Activated T-helper 17 cell treated with anti-CD3 and anti-CD28 coated beads, Interleukin-2, amount 50 U/mL, for 72 hours (primary cell): ENCODE measurements around the gene CFAP161. TPM values are rescaled to one million over a fixed set of nuclear protein-coding genes. Genes with fewer than 3 reads are reported as not detected.

Source experiments
- ATAC-seq: fragments of 150-1000 bp; cut with Tn5 transposase; replicated peaks from 2 replicates; pipeline ENCODE4 v1.10.0; 2021; ENCODE audit warnings: mild to moderate bottlenecking, moderate library complexity
- H3K27ac Mint-ChIP-seq: one replicate; pipeline ENCODE4 v1.8.0; 2022; ENCODE audit warnings: mixed read lengths
- H3K27me3 Mint-ChIP-seq: one replicate; pipeline ENCODE4 v1.8.0; 2022; ENCODE audit warnings: mixed read lengths
- H3K36me3 Mint-ChIP-seq: one replicate; pipeline ENCODE4 v1.8.0; 2022; ENCODE audit warnings: low read depth, mild to moderate bottlenecking, mixed read lengths
- H3K4me1 Mint-ChIP-seq: one replicate; pipeline ENCODE4 v1.8.0; 2022; ENCODE audit warnings: mixed read lengths
- H3K4me3 Mint-ChIP-seq: one replicate; pipeline ENCODE4 v1.8.0; 2022; ENCODE audit warnings: mild to moderate bottlenecking, mixed read lengths
- H3K9me3 Mint-ChIP-seq: one replicate; pipeline ENCODE4 v1.8.0; 2022; ENCODE audit warnings: mixed read lengths
- total RNA-seq, 2 donors: library from RNA; stranded (reverse); gene quantifications; one replicate each; pipeline ENCODE4 v1.2.3, GENCODE V29; 2022

CFAP161 gene, protein sequence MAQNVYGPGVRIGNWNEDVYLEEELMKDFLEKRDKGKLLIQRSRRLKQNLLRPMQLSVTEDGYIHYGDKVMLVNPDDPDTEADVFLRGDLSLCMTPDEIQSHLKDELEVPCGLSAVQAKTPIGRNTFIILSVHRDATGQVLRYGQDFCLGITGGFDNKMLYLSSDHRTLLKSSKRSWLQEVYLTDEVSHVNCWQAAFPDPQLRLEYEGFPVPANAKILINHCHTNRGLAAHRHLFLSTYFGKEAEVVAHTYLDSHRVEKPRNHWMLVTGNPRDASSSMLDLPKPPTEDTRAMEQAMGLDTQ
- total RNA-seq: under 1 TPM in 1 of 2 donors, not detected in 1; 0.15 TPM

DNA sequence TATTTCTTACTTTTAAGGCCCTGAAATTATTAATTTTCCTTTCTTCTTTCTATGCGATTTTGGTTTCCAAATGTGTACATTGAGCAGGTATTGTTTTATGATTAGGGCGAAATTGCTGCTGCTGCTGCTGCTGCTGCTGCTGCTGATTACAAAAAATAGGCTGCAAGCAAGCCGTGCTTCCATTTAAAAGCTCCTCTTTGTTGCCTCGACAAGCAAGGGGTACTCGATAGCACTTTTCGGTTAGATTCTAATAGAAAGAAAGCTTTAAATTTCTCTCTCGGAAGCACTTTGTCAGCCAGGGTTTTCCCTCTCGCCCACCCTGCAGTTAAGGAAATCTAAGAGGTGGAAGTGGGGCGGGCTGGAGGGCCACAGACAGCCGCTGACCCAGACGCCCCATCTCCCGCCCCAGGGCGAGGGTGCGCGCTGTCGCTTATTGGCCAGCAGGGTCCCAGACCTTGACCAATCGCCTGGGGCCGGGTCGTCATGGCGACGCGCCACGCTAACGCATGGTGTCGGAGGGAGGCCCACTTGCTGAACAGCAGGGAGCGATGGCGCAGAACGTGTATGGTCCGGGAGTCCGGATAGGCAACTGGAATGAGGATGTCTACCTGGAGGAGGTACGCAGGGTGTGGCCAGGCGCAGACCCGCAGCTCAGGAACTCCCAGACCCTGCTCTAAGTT is at the start of gene CFAP161:
TSS of gene CFAP161 (plus strand) at position 489 of the 680 bp plus-strand sequence. CDS start at position 549, 60 bp downstream.
- H3K4me3 Mint-ChIP-seq: peak within 1 kb of the TSS; percentile 32
- peak; percentile 56 for ATAC-seq

DNA sequence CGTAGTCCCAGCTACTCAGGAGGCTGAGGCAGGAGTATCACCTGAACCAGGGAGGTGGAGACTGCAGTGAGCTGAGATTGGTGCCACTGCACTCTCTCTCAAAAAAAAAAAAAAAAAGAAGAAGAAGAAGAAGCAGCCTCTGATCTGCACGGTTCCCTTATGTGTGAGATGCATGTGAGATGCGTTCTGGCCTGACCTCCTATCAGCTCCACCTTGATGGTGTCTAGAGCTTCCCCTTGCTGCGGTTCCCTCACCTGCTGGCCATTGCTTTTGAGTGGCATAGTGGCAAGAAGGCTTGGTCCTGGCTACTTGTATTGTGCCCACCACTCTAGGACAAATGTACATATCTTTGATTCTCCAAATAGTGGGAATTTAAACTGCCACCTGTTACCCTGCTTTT is 49.4 kb upstream of the CFAP161 start:
- Mint-ChIP-seq H3K4me1 (peaks cover 6% of the 10 kb centered on the region), H3K27me3 (peaks cover 5% of the 10 kb centered on the region), H3K4me3 (no peak overlapping the region), H3K27ac (no peak overlapping the region), H3K9me3 (no peaks in the 10 kb centered on the region), H3K36me3 (no peaks in the 10 kb centered on the region)
- no peak for ATAC-seq

More for the DNA sequence above, at the start of gene CFAP161:
- H3K27ac Mint-ChIP-seq: no peak within 1 kb of the TSS
- no peaks in the 10 kb centered on the region for H3K9me3 Mint-ChIP-seq
- H3K36me3 Mint-ChIP-seq: no peaks in the 10 kb centered on the region
- peaks cover 61% of the 10 kb centered on the region for H3K27me3 Mint-ChIP-seq
- no peaks in the 10 kb centered on the region for H3K4me1 Mint-ChIP-seq

DNA sequence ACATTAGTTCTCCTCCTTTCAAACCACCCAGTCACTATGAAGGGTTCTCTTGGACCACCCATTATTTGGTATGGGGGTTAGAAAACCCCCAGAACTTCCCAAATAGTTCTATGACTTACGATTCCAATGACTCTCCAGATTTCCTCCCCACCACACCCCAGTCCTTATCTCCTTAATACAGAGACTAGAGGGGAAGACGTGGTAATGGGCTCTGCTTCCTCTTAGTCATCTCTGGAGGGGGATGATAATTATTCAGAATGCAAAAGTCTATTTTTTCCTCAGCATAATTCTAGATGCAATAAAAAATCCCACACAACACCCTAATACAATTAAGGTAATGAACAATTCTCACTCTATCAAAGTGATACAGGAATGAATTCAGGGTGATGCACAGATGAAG is 48.9 kb upstream of the CFAP161 start:
- H3K36me3 Mint-ChIP-seq: no peaks in the 10 kb centered on the region
- no peak overlapping the region for H3K4me3 Mint-ChIP-seq
- peak; percentile 34 for ATAC-seq
- H3K27ac Mint-ChIP-seq: no peak overlapping the region
- H3K27me3 Mint-ChIP-seq: peaks cover 9% of the 10 kb centered on the region
- H3K4me1 Mint-ChIP-seq: peaks cover 6% of the 10 kb centered on the region
- H3K9me3 Mint-ChIP-seq: no peaks in the 10 kb centered on the region

DNA sequence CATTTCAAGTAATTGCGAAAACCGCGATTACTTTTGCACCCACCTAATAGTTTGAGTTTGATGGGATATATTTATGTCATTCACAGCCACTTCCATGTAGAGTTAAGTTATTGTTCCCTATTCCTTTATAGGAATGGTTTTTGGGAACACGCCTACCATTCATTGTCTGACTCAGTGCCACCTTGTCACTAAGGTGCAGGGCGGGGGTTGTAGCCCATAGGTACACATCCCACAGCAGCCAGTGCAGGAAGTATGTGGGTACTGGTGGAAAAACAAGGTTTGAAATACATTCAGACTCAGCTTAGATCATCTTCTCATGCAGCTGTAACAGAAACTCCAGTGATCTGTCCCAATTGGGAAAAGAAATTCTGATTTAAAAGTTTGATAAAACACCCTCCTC is 48.2 kb upstream of the CFAP161 start:
- Mint-ChIP-seq H3K36me3 (no peaks in the 10 kb centered on the region), H3K27me3 (peaks cover 9% of the 10 kb centered on the region), H3K9me3 (no peaks in the 10 kb centered on the region), H3K27ac (no peak overlapping the region), H3K4me1 (peaks cover 6% of the 10 kb centered on the region), H3K4me3 (no peak overlapping the region)
- peak; percentile 54 for ATAC-seq

DNA sequence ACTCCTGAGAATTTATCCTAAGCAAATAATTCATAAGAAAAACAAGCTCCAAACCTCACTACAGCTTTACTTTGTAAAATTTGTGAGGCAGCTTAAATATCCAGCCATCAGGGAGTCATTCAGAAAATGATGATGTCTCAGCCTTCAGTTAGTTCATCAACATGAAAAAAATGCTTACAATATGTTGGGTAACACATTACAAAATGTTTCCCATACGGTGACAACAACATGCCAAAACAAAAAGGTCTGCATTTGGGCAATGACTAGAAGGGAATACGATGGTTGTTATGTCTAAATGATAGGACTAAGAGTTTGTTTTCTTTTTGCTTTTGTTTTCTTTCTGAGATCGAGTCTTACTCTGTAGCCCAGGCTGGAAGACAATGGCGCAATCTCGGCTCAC is 47.0 kb upstream of the CFAP161 start:
- H3K9me3 Mint-ChIP-seq: no peaks in the 10 kb centered on the region
- H3K4me3 Mint-ChIP-seq: no peak overlapping the region
- ATAC-seq: no peak
- peaks cover 6% of the 10 kb centered on the region for H3K4me1 Mint-ChIP-seq
- peaks cover 10% of the 10 kb centered on the region for H3K27me3 Mint-ChIP-seq
- no peak overlapping the region for H3K27ac Mint-ChIP-seq
- no peaks in the 10 kb centered on the region for H3K36me3 Mint-ChIP-seq

DNA sequence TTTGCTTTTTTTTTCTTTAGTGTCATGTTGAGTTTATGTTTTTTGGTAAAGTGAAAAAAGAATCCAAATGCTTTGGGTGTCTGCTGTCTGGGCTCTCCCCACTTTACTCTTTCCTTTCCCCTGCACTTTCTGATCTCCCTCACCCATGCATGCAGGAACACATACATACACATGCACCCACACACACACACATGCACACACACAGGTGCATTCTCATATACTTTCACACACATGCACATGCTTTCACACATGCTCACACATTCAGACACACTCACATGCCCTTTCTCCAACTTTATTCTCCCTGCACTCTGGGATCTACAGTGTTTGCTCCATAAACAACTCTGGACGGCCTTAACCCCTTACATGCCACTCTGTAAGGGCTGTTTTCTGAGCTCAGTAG is 46.4 kb upstream of the CFAP161 start:
- Mint-ChIP-seq H3K36me3 (no peaks in the 10 kb centered on the region), H3K4me1 (peaks cover 6% of the 10 kb centered on the region), H3K9me3 (no peaks in the 10 kb centered on the region), H3K27ac (no peak overlapping the region), H3K27me3 (peaks cover 16% of the 10 kb centered on the region), H3K4me3 (no peak overlapping the region)
- ATAC-seq: no peak

DNA sequence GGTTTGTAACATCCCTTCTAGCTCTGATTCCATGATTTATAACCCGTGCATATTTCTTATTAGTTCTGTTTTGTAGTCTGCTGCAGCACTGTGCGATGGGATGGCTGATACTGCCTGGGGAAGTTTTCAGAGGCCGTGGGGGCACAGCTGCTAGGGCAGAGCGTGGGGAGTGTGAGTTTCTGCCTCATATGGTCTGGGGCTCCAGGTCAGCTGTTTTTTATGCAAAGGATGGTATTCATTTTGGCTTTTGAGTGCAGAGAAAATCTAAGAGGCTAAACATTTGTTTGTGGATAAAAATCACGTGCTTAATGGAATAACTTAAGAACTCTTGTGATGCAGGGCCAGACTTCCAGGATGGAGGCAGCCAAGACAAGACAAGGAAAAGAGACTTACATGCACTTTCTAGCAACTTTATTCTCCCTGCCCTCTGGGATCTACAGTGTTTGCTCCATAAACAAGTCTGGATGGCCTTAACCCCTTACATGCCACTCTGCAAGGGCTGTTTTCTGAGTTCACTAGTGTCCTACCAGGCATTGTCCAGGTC is 45.5 kb upstream of the CFAP161 start:
- Mint-ChIP-seq H3K27me3 (peaks cover 22% of the 10 kb centered on the region), H3K27ac (no peak overlapping the region)
- no peak for ATAC-seq

DNA sequence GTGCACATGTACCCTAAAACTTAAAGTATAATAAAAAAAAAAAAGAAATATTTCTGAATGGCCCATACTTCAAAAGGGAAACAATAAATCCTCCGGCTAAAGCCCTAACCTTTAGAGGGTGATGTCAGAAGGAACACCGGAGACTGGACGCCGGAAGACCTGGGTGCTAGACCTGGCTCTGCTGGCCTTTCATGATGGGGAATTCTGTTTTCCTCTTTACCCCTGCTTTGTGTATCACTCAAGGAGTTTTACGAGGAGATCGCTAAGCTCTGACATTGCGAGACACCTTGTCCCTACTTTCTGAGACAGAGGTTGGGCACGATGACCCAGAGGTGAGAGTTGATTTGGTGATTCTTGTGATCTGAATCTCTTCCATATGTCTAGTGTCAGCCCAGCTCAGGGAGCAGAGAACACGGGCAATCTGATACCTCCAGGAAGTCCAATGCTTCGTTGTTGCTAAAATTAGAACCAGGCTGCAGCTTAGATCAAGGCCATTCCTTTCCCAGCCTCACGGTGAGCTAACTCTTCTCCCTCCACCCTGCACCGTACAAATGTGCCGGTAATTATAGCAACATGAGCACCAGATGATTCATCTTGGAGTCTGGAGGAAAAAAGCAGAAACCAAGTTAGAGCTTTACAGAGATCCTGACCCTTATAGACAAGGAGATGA is 42.0 kb upstream of the CFAP161 start:
- Mint-ChIP-seq H3K36me3 (no peaks in the 10 kb centered on the region), H3K27me3 (peaks cover 39% of the 10 kb centered on the region), H3K9me3 (no peaks in the 10 kb centered on the region), H3K27ac (no peak overlapping the region), H3K4me1 (no peaks in the 10 kb centered on the region), H3K4me3 (no peak overlapping the region)
- no peak for ATAC-seq

More for the DNA sequence above, 45.5 kb upstream of the CFAP161 start:
- Mint-ChIP-seq H3K4me3 (no peak overlapping the region), H3K4me1 (peaks cover 6% of the 10 kb centered on the region), H3K36me3 (no peaks in the 10 kb centered on the region), H3K9me3 (no peaks in the 10 kb centered on the region)

DNA sequence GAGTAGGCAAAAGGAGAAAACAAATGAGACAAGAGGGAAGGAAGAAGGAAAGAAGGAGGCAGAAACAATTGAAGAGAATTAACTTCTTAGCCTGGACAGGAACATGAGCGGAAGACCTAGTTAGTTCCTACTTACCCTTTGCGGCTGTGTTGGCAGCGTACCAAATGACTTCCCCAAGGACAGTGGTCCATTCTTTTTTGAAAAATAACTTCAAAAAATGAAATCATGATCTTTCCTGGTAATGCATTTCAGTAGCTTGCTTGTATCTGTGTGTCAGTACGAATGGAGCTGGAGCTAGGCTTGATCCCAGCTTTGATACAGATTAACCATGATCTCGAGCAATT is 41.5 kb upstream of the CFAP161 start:
- H3K27me3 Mint-ChIP-seq: peaks cover 44% of the 10 kb centered on the region

DNA sequence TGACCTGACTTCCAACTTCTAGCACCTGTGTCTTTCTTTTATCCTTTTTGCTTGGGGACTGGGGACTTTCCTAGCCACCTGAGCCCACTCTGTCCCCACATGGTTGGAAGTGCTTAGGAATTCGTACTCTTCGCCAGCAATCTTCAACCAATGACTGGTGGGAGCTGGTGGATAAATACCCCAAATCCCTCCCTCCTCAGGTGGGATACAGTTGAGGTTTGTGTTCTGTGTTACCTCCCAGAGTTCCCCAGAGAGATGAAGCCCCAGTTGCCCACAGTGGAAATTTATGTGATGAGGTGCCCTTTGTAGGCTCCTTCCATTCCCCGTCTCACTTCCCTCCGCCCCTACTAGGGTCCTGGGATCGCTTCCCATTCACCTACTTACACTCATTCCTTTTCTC is 40.1 kb upstream of the CFAP161 start:
- H3K27me3 Mint-ChIP-seq: peaks cover 51% of the 10 kb centered on the region
- no peaks in the 10 kb centered on the region for H3K9me3 Mint-ChIP-seq
- no peaks in the 10 kb centered on the region for H3K36me3 Mint-ChIP-seq
- H3K4me1 Mint-ChIP-seq: no peaks in the 10 kb centered on the region
- no peak for ATAC-seq
- no peak overlapping the region for H3K27ac Mint-ChIP-seq
- no peak overlapping the region for H3K4me3 Mint-ChIP-seq

More for the DNA sequence above, 41.5 kb upstream of the CFAP161 start:
- ATAC-seq: no peak
- no peaks in the 10 kb centered on the region for H3K4me1 Mint-ChIP-seq
- no peaks in the 10 kb centered on the region for H3K36me3 Mint-ChIP-seq
- H3K4me3 Mint-ChIP-seq: no peak overlapping the region
- no peak overlapping the region for H3K27ac Mint-ChIP-seq
- H3K9me3 Mint-ChIP-seq: no peaks in the 10 kb centered on the region

DNA sequence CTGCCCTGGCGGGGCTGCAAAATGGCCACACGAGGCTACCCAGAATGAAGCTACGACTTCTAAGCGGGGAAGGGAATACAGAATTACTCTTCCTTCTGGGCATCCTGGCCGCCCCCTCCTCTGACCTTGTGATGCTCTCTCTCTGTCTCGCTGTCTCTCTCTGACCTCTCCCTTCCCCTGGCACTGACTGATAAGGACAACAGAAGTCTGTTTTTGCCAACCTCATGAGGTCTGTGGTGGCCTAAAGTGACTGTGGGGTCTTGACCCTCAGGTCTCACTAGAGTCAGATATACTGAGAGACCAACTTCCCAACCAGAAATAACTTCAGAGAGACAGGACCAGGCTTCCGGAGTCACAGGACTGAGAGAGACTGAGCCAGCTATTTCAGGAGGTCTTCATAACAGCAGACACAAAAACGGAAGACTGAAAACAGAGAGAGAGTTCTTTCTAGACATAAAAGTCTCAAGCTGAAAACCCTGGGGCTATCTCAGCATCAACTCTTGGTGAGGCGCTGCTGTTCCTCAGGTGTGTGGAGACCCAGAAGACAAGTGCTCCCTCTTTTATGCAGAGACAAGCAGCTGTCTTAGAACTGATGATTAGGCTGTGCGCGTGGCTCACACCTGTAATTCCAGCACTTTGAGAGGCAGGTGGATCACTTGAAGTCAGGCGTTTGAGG is 38.2 kb upstream of the CFAP161 start:
- H3K27ac Mint-ChIP-seq: no peak overlapping the region
- no peak for ATAC-seq
- peaks cover 52% of the 10 kb centered on the region for H3K27me3 Mint-ChIP-seq
- no peak overlapping the region for H3K4me3 Mint-ChIP-seq
- no peaks in the 10 kb centered on the region for H3K9me3 Mint-ChIP-seq
- no peaks in the 10 kb centered on the region for H3K36me3 Mint-ChIP-seq
- no peaks in the 10 kb centered on the region for H3K4me1 Mint-ChIP-seq

DNA sequence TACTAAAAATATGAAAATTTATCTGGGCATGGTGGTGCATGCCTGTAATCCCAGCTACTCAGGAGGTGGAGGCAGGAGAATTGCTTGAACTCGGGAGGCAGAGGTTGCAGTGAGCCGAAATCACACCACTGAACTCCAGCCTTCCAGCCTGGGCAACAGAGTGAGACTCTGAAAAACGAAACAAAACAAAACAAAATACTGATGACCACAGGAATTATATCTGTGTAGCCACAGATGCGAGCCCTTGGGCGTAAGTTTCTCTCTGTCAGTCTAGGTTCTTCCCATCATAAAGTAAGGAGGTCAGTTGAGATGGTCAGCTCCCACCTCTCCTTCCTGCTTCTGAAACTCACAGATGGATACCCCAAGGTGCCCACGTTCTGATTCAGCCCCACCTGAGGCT is 37.7 kb upstream of the CFAP161 start:
- Mint-ChIP-seq H3K36me3 (no peaks in the 10 kb centered on the region), H3K27me3 (peaks cover 53% of the 10 kb centered on the region), H3K4me1 (no peaks in the 10 kb centered on the region), H3K27ac (no peak overlapping the region), H3K9me3 (no peaks in the 10 kb centered on the region), H3K4me3 (no peak overlapping the region)
- ATAC-seq: no peak

DNA sequence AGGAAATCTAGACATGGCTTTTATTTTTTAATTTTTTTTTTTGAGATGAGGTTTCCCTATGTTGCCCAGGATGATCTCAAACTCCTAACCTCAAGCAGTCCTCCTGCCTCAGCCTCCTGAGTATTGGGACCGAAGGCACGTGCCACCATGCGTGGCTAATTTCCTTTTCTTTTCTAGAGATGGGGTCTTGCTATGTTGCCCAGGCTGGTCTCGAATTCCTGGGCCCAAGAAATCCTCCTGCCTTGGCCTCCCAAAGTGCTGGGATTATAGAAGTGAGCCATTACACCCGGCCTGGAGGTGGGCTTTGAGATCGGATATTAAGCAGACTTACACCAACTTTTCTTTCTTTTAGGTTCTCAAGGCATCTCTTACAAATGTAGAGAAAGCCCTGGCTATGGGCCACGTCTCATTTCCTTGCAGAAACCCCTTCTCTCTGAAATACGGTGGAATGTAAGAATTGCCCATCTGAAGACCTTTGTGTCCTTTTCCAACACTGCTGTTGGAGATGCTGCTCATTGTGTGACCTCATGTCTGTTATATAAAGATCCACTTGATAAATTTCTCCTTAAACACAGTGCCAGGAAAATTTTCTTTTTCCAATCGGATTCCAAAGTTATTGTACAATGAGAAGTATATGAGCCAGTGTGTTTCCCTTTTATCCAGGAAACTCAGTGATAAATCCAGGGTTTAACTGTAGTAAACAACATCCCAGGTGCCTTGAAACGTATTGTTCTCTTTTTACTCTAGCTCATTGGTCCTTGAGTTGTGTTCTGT is 36.8 kb upstream of the CFAP161 start:
- H3K4me1 Mint-ChIP-seq: no peaks in the 10 kb centered on the region
- no peaks in the 10 kb centered on the region for H3K9me3 Mint-ChIP-seq
- H3K27ac Mint-ChIP-seq: no peak overlapping the region
- no peak for ATAC-seq
- no peak overlapping the region for H3K4me3 Mint-ChIP-seq
- peaks cover 51% of the 10 kb centered on the region for H3K27me3 Mint-ChIP-seq
- no peaks in the 10 kb centered on the region for H3K36me3 Mint-ChIP-seq

DNA sequence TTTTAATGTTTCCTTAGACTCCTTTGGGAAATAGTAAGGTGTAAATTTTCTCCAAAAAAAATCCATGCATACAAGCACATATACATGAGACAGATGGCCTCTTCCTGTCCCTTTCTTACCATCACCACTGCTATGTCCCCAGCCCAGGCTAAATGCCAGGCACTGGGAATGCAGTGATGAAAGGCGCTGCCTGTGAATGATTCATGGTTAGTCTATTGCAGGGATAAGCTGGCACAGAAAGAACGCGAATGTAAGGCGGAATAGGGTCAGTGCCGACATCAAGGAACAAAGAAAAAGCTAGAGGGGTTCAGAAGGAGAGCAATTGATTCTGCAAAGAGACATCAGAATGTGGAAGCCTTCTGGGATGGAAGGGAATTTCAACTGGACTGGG is 36.2 kb upstream of the CFAP161 start:
- no peak for ATAC-seq
- no peaks in the 10 kb centered on the region for H3K36me3 Mint-ChIP-seq
- H3K27ac Mint-ChIP-seq: no peak overlapping the region
- no peaks in the 10 kb centered on the region for H3K9me3 Mint-ChIP-seq
- no peak overlapping the region for H3K4me3 Mint-ChIP-seq
- H3K4me1 Mint-ChIP-seq: no peaks in the 10 kb centered on the region
- peaks cover 47% of the 10 kb centered on the region for H3K27me3 Mint-ChIP-seq
